GM10266 (cell line): ENCODE data around the gene LRRC4C.
"Not testable (repeated sequence)": the region's sequence is repeated elsewhere in the genome, so short reads cannot be mapped to it uniquely, and the experiment has no call there.

ENCODE experiments used
- DNase-seq: peaks from one replicate; pipeline ENCODE4 v3.0.0; 2012; ENCODE audit errors: extremely low spot score
- CTCF ChIP-seq: IDR thresholded peaks from 2 replicates; pipeline ENCODE4 v1.5.1; 2012; ENCODE audit warnings: mild to moderate bottlenecking, low read depth; ENCODE audit not compliant: control insufficient read depth, insufficient read depth; ENCODE audit errors: missing control alignments

The LRRC4C gene

DNA sequence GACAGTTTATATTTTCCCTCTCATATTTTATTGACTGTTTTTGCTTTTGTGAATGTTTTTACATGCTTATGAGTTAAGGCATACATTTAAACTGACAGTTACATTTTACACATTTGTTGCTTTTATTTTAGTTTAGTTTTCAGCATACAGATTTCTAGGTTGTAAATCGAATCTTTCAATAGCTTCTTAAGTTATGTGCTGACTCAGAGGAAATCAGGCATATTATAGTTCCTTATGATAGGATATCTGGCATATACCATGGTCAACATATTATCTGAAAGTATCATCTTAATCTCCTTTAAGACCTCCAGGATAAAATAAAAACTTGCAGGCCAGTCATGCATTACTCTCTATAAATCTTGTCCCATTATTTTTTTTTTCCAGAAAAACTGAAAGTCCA, 916.6 kb downstream of the LRRC4C start:
- TF ChIP-seq CTCF: no peak
- no peak for DNase-seq

GRCh38 chr11:40537734-40538133, 921.7 kb downstream of the LRRC4C start:
- TF ChIP-seq CTCF: no peak
- DNase-seq: no peak

GRCh38 chr11:40522080-40522479, 937.4 kb downstream of the LRRC4C start:
- DNase-seq: not testable (repeated sequence)

- no peak for DNase-seq
- no peak for TF ChIP-seq CTCF
Observed at GRCh38 chr11:40517122-40517521, 942.3 kb downstream of the LRRC4C start.

- DNase-seq: no peak
- TF ChIP-seq CTCF: no peak
Observed at GRCh38 chr11:40514124-40514523, 945.3 kb downstream of the LRRC4C start.

- DNase-seq: no peak
- no peak for TF ChIP-seq CTCF
Observed at GRCh38 chr11:40513281-40513680, 946.2 kb downstream of the LRRC4C start.

DNA sequence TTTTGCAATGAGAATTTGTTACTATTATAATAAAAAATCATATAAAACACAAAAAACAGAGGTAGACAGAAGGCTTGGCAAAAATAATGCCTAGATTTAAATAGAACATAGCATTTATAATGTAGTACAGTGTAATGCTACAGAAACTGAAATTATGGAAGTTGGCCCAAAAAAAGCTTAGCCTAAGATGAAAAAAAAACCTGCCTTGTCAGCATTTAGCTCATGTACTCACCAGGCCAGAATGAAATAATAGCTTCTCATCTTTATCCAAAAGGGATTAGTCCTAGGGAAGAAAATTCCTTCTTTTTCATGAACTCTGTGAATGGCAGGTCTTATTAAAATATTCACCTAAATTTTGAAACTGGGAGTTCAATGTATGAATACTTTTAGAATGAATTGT, 951.1 kb downstream of the LRRC4C start:
- no peak for DNase-seq
- no peak for TF ChIP-seq CTCF

DNA sequence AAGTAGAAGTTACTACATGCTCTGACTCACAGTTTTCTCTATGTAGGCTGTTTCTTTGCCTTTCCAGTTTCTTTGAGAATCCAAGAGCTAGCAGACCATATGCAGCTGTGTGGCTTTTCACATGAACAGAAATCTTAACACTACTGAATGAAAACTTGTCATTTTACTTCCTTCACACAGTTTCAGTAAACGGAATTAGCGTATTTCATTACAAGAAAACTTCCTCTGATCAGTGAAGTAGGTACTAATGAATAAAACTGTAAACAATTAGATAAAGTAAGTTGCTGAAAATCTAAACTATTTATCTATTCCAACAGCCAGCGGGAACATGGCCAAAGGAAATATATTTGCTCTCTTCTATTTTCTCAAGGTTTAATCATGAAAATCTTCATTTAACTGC, 953.2 kb downstream of the LRRC4C start:
- DNase-seq: no peak
- TF ChIP-seq CTCF: no peak
